Fibroblast of peridontal ligament (primary cell): ENCODE data around the gene CPSF4L.

Experiments used
- DNase-seq: peaks from one replicate; pipeline ENCODE4 v3.0.0-alpha.2; 2010; ENCODE audit errors: extremely low read depth

The CPSF4L gene

GRCh38 chr17:73203135-73203787 lies 58.4 kb downstream of the CPSF4L start:
- no peak for DNase-seq

- DNase-seq: no peak
Observed at GRCh38 chr17:73201215-73202069, 60.2 kb downstream of the CPSF4L start.

- DNase-seq: no peak
Observed at GRCh38 chr17:73200476-73200875, 61.2 kb downstream of the CPSF4L start.

GRCh38 chr17:73199751-73200317 lies 61.8 kb downstream of the CPSF4L start:
- DNase-seq: no peak

- no peak for DNase-seq
Observed at GRCh38 chr17:73198930-73199260, 62.8 kb downstream of the CPSF4L start.
